Measurements from ENCODE around the gene DDIT4.
"Not testable (repeated sequence)": the region's sequence is repeated elsewhere in the genome, so short reads cannot be mapped to it uniquely, and the experiment has no call there.

The DDIT4 gene, protein sequence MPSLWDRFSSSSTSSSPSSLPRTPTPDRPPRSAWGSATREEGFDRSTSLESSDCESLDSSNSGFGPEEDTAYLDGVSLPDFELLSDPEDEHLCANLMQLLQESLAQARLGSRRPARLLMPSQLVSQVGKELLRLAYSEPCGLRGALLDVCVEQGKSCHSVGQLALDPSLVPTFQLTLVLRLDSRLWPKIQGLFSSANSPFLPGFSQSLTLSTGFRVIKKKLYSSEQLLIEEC

DNA sequence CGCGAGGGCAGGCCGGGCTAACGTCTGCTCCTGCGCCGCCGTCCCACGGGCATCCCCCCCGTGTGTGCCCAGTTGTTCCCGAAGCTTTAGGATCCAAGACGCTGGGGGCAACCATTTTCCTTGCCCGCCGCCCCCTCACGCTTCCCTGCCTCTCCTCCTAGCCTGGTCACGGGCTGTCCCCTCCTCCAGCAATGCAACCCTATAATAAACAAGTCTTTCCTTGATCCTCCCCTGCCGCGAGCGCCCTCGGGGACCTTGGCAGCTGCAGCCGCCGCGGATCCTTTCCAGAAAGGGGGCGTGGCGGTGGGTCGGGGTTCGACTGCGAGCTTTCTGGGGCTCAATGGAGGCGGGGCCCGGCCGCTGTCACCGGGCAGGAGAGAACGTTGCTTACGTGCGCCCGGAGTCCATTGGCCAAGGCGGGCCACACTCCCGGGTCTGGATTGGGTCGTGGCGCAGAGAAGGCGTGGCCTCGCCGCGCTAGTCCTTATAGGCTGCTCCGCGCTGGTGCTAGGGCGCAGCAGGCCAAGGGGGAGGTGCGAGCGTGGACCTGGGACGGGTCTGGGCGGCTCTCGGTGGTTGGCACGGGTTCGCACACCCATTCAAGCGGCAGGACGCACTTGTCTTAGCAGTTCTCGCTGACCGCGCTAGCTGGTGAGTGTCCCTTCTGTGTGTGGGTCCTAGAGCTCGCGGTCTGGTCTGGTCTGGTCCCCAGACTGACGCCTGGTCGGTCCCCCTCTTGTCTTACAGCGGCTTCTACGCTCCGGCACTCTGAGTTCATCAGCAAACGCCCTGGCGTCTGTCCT is at the start of gene DDIT4:
Gene DDIT4, plus strand, starts transcription at position 515 of the 803 bp plus-strand sequence. CDS start 293 bp downstream, outside the sequence.
- Histone ChIP-seq H3K27me3 (ENCODE audit: insufficient read depth, insufficient read length) (no peaks in the 10 kb centered on the region), H3K9ac (ENCODE audit: insufficient read length, low read depth) (peak within 1 kb of the TSS; percentile 84), H3K9me3 (ENCODE audit: insufficient read depth, low read length) (no peaks in the 10 kb centered on the region), H3K36me3 (ENCODE audit: insufficient read depth, insufficient read length, low read length) (peaks cover 9% of the 10 kb centered on the region), H3K4me1 (ENCODE audit: insufficient read depth, insufficient read length) (peaks cover 15% of the 10 kb centered on the region), H3K4me3 (ENCODE audit: insufficient read length, low read depth) (peak within 1 kb of the TSS; percentile 83)
- peak; percentile 88 for DNase-seq (ENCODE audit: low read depth, low spot score)
- TF ChIP-seq YY1 (IDR thresholded peaks at IDR 0.05; ENCODE audit: insufficient read depth, insufficient read length) (no peak), SUZ12 (IDR thresholded peaks at IDR 0.05; ENCODE audit: extremely low read depth, insufficient read depth, insufficient read length) (no peak), ZNF274 (IDR thresholded peaks at IDR 0.05; ENCODE audit: low read depth, low read length) (no peak)

DNA sequence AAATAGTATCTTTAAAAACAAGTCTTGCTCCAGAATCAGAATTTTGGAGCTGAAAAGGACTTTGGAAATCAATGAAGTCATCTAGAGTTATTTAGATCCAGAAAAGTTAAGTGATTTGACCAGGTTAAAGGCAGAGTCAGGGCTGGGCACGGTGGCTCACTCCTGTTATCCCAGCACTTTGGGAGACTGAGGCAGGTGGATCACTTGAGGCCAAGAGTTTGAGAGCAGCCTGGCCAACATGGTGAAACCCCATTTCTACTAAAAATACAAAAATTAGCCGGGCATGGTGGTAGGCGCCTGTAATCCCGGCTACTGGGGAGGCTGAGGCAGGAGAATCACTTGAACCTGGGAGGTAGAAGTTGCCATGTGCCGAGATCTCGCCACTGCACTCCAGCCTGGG is 49.5 kb upstream of the DDIT4 start:
- not testable (repeated sequence) for DNase-seq (ENCODE audit: low read depth, low spot score); H3K9ac ChIP-seq (ENCODE audit: insufficient read length, low read depth); H3K4me3 ChIP-seq (ENCODE audit: insufficient read length, low read depth); H3K4me1 ChIP-seq (ENCODE audit: insufficient read depth, insufficient read length); H3K9me3 ChIP-seq (ENCODE audit: insufficient read depth, low read length); H3K27me3 ChIP-seq (ENCODE audit: insufficient read depth, insufficient read length)
- peaks cover 29% of the 10 kb centered on the region for H3K36me3 ChIP-seq (ENCODE audit: insufficient read depth, insufficient read length, low read length)

DNA sequence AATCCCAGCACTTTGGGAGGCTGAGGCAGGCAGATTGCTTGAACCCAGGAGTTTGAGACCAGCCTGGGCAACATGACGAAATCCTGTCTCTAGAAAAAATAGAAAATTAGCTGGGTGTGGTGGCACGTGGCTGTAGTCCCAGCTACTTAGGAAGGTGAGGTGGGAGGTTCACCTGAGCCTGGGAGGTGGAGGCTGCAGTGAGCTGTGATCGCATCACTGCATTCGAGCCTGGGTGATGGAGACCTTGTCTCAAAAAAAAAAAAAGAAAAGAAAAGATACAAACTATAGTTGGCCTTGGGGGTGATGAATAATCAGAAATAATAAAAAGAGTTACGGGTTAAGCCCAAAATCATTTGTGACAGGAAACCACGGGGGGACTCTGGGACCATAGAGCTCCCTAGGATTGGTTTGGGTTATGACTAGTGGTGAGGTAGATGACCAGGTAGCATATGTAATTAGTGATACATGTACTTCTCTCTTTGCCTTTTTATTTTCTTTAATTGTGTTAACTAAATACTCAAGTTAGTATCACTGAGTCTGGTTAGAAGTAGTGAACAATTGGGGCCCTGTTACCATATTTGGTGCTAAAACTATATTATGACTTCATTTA is 47.2 kb upstream of the DDIT4 start:
- H3K27me3 ChIP-seq (ENCODE audit: insufficient read depth, insufficient read length), result no peaks in the 10 kb centered on the region
- H3K4me3 ChIP-seq (ENCODE audit: insufficient read length, low read depth), result no peak overlapping the region
- TF ChIP-seq ZNF274 (IDR thresholded peaks at IDR 0.05; ENCODE audit: low read depth, low read length), result no peak
- TF ChIP-seq YY1 (IDR thresholded peaks at IDR 0.05; ENCODE audit: insufficient read depth, insufficient read length), result no peak
- no peak for TF ChIP-seq SUZ12 (IDR thresholded peaks at IDR 0.05; ENCODE audit: extremely low read depth, insufficient read depth, insufficient read length)
- peaks cover 37% of the 10 kb centered on the region for H3K36me3 ChIP-seq (ENCODE audit: insufficient read depth, insufficient read length, low read length)
- H3K9ac ChIP-seq (ENCODE audit: insufficient read length, low read depth), result no peak overlapping the region
- no peaks in the 10 kb centered on the region for H3K9me3 ChIP-seq (ENCODE audit: insufficient read depth, low read length)
- no peaks in the 10 kb centered on the region for H3K4me1 ChIP-seq (ENCODE audit: insufficient read depth, insufficient read length)
- no peak for DNase-seq (ENCODE audit: low read depth, low spot score)

DNA sequence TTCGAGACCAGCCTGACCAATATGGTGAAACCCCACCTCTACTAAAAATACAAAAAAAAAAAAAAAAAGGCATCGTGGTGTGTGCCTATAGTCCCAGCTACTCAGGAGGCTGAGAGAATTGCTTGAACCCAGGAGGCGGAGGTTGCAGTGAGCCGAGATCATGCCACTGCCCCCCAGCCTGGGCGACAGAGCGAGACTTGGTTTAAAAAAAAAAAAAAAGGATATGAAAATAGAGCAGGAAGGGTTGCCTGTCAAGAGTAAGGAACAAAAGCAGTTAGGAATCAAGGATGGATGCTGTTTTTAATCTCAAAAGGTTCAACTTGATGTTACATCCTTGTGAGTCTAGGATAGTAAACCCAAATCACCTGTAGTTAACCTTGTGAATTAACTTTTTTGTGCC is 45.9 kb upstream of the DDIT4 start:
- Histone ChIP-seq H3K4me3 (ENCODE audit: insufficient read length, low read depth) (no peak overlapping the region), H3K36me3 (ENCODE audit: insufficient read depth, insufficient read length, low read length) (peaks cover 38% of the 10 kb centered on the region), H3K9ac (ENCODE audit: insufficient read length, low read depth) (no peak overlapping the region), H3K9me3 (ENCODE audit: insufficient read depth, low read length) (no peaks in the 10 kb centered on the region), H3K27me3 (ENCODE audit: insufficient read depth, insufficient read length) (no peaks in the 10 kb centered on the region), H3K4me1 (ENCODE audit: insufficient read depth, insufficient read length) (no peaks in the 10 kb centered on the region)
- no peak for TF ChIP-seq ZNF274 (IDR thresholded peaks at IDR 0.05; ENCODE audit: low read depth, low read length)
- TF ChIP-seq YY1 (IDR thresholded peaks at IDR 0.05; ENCODE audit: insufficient read depth, insufficient read length), result no peak
- no peak for TF ChIP-seq SUZ12 (IDR thresholded peaks at IDR 0.05; ENCODE audit: extremely low read depth, insufficient read depth, insufficient read length)
- DNase-seq (ENCODE audit: low read depth, low spot score), result no peak

DNA sequence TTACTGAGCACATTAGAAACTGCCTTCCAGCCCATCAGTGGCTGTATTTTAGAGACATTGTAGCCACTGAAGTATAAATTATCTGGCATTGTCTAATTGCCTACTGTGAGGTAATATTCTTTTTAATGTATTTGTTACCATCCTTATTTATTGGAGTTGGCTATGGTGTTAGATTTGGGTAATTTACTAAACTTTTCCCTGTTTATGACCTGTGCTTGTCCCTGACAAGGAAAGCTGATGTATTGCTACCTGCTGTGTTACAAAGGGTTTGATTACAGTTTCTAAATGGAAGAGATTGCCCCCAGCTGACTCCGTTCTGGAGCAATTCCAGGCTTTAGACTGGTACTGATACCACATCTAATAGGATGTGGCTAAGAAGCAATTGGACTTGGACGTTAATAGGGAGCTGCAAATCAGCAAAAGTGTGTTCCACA is 45.4 kb upstream of the DDIT4 start:
- Histone ChIP-seq H3K4me1 (ENCODE audit: insufficient read depth, insufficient read length) (no peaks in the 10 kb centered on the region), H3K9ac (ENCODE audit: insufficient read length, low read depth) (no peak overlapping the region), H3K36me3 (ENCODE audit: insufficient read depth, insufficient read length, low read length) (peaks cover 43% of the 10 kb centered on the region), H3K27me3 (ENCODE audit: insufficient read depth, insufficient read length) (no peaks in the 10 kb centered on the region), H3K4me3 (ENCODE audit: insufficient read length, low read depth) (no peak overlapping the region), H3K9me3 (ENCODE audit: insufficient read depth, low read length) (no peaks in the 10 kb centered on the region)
- no peak for DNase-seq (ENCODE audit: low read depth, low spot score)
- no peak for TF ChIP-seq ZNF274 (IDR thresholded peaks at IDR 0.05; ENCODE audit: low read depth, low read length)
- TF ChIP-seq SUZ12 (IDR thresholded peaks at IDR 0.05; ENCODE audit: extremely low read depth, insufficient read depth, insufficient read length), result no peak
- no peak for TF ChIP-seq YY1 (IDR thresholded peaks at IDR 0.05; ENCODE audit: insufficient read depth, insufficient read length)

DNA sequence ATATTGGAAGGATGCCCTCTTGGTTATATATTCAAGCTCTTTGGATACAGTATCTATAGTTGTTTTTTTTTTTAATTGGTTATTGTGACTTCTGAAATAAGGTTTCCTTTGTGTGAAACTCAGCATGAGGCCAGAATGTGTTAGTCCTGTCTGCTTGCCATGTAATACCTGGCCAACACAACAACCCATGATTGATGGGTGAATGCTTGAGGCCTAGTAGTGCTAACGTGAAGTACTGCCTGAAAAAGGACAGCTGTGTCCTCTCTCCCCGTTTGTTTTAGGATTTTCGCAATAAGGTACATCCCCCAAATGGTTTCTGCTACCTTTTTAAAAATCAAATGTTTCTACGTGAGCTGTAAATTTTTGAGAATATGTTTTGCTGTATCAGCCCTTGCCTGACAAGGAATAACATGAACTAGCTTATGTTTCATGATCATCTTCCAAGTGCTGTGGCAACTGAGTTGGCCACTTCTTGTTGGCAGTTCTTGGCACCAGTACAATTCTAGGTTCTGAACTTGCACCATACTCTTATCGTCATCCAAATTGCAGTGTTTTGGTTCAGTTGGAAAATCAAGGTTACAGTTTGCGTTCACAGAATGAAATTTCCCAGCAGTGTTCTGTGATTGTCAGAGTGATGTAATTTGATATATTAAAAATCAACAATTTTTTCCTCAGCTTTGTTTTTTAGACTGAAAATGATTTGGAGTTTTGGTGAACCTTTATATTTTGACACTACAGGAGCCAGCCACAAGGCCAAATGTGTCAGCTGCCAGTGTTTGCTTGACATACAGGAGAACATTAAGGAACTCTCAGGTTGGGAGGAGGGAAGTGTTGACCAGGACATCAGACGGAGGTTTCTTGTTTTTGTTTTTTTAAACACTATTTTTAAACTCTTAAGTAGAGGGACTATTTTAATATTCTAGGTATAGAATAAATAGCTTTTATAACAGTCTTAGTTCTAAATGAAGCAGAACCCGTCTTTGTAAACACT is 44.2 kb upstream of the DDIT4 start:
- no peak for TF ChIP-seq SUZ12 (IDR thresholded peaks at IDR 0.05; ENCODE audit: extremely low read depth, insufficient read depth, insufficient read length)
- TF ChIP-seq ZNF274 (IDR thresholded peaks at IDR 0.05; ENCODE audit: low read depth, low read length), result no peak
- no peak for TF ChIP-seq YY1 (IDR thresholded peaks at IDR 0.05; ENCODE audit: insufficient read depth, insufficient read length)
- Histone ChIP-seq H3K4me1 (ENCODE audit: insufficient read depth, insufficient read length) (no peaks in the 10 kb centered on the region), H3K9ac (ENCODE audit: insufficient read length, low read depth) (no peak overlapping the region), H3K36me3 (ENCODE audit: insufficient read depth, insufficient read length, low read length) (peaks cover 39% of the 10 kb centered on the region), H3K9me3 (ENCODE audit: insufficient read depth, low read length) (no peaks in the 10 kb centered on the region), H3K27me3 (ENCODE audit: insufficient read depth, insufficient read length) (no peaks in the 10 kb centered on the region), H3K4me3 (ENCODE audit: insufficient read length, low read depth) (no peak overlapping the region)
- no peak for DNase-seq (ENCODE audit: low read depth, low spot score)

Measured in NT2/D1 (cell line).